Activated CD8-positive, alpha-beta memory T cell treated with anti-CD3 and anti-CD28 coated beads for 24 hours (primary cell): ENCODE results near the gene ZNF221.

Experiments
- DNase-seq: peaks from one replicate; pipeline ENCODE4 v3.0.0-alpha.2; 2020

ZNF221 gene

GRCh38 chr19:43960411-43960810 lies 9.4 kb downstream of the ZNF221 start:
- DNase-seq: no peak

GRCh38 chr19:43966079-43966694 lies 15.2 kb downstream of the ZNF221 start:
- no peak for DNase-seq

- DNase-seq: no peak
Measured at GRCh38 chr19:43976732-43977131, 25.7 kb downstream of the ZNF221 start.

GRCh38 chr19:43983544-43983911 lies 32.5 kb downstream of the ZNF221 start:
- DNase-seq: no peak

GRCh38 chr19:43983912-43984686 lies 33.1 kb downstream of the ZNF221 start, which contains the start of gene ZNF155:
Gene ZNF155, plus strand, starts transcription at chr19:43984188. Its CDS starts 4,356 bp downstream, at chr19:43988544.
- peak; percentile 88 for DNase-seq

GRCh38 chr19:43984687-43985000 lies 33.6 kb downstream of the ZNF221 start:
- DNase-seq: peak; percentile 57

- no peak for DNase-seq
Measured at GRCh38 chr19:43997631-43998290, 46.7 kb downstream of the ZNF221 start.

GRCh38 chr19:44002212-44002565 lies 51.2 kb downstream of the ZNF221 start:
- no peak for DNase-seq

- DNase-seq: peak; percentile 86
Measured at GRCh38 chr19:44002566-44003460, 51.8 kb downstream of the ZNF221 start, which contains the start of gene ZNF230. Gene ZNF230, plus strand, starts transcription at chr19:44002957. Its CDS starts 4,122 bp downstream, at chr19:44007079.

- peak; percentile 58 for DNase-seq
Measured at GRCh38 chr19:44003461-44004009, 52.5 kb downstream of the ZNF221 start.

GRCh38 chr19:44005973-44006372 lies 54.9 kb downstream of the ZNF221 start:
- no peak for DNase-seq

GRCh38 chr19:44007473-44007872 lies 56.4 kb downstream of the ZNF221 start:
- DNase-seq: no peak

- no peak for DNase-seq
Measured at GRCh38 chr19:44010468-44010867, 59.4 kb downstream of the ZNF221 start.
